A549 (cell line): Measurements from ENCODE around the gene DENND5A. TPM values are rescaled to one million over a fixed set of nuclear protein-coding genes. Genes with fewer than 3 reads are reported as not detected.
"Not testable (repeated sequence)": the region's sequence is repeated elsewhere in the genome, so short reads cannot be mapped to it uniquely, and the experiment has no call there.

Source experiments
- ATAC-seq, 2 experiments: fragments of 200-7000 bp in 1 of 2; fragments of >200 bp in 1 of 2; cut with Nextera tagmentation in 1 of 2; cut with Tn5 transposase in 1 of 2; 3 replicates each; pipeline versions ENCODE4 v1.8.0 to v1.9.1; 2018 to 2020; ENCODE audit warnings: mild to moderate bottlenecking in 1 of 2, moderate library complexity in 1 of 2
- CTCF ChIA-PET: fragments of 300-600 bp; sonication (Branson Sonifier 250); formaldehyde crosslinking; extraction: SDS; loops from one replicate; lab custom pipeline; 2021; ENCODE audit warnings: antibody characterized with exemption, inconsistent platforms; lab: Yijun Ruan, JAX
- POLR2A ChIA-PET: fragments of 350-600 bp; formaldehyde crosslinking; extraction: SDS; loops from one replicate; lab custom pipeline; 2021; ENCODE audit warnings: antibody characterized with exemption, inconsistent platforms; lab: Yijun Ruan, JAX
- DNase-seq, 2 experiments: peaks; one replicate each; pipeline versions ENCODE4 v3.0.0 to v3.0.0-alpha.2; 2011 to 2016; ENCODE audit warnings: low read depth in 1 of 2, low spot score in 1 of 2
- FAIRE-seq: peaks from 2 replicates; lab custom pipeline; 2011; peaks lifted over from hg19 to GRCh38; lab: Jason Lieb, UNC
- H3K27ac ChIP-seq, 2 experiments: fragments of >200 bp; sonication (Bioruptor Twin); formaldehyde crosslinking; 3 replicates each; pipeline ENCODE4 v1.5.1; 2016 to 2017
- H3K4me1 ChIP-seq: fragments of >200 bp; sonication (Bioruptor Twin); formaldehyde crosslinking; 3 replicates; pipeline ENCODE4 v1.6.1; 2016
- H3K4me2 ChIP-seq: fragments of >200 bp; sonication (Bioruptor Twin); formaldehyde crosslinking; 3 replicates; pipeline ENCODE4 v1.6.1; 2016
- H3K4me3 ChIP-seq: fragments of >200 bp; sonication (Bioruptor Twin); formaldehyde crosslinking; 3 replicates; pipeline ENCODE4 v1.5.1; 2016
- H3K9me3 ChIP-seq: fragments of >200 bp; sonication (Bioruptor Twin); formaldehyde crosslinking; 3 replicates; pipeline ENCODE4 v1.6.1; 2016
- CEBPB ChIP-seq, 2 experiments: fragments of >200 bp in 1 of 2; sonication (Bioruptor Twin) in 1 of 2; formaldehyde crosslinking in 1 of 2; IDR thresholded peaks; 2 replicates each; pipeline ENCODE4 v1.6.1; 2012 to 2016
- CHD4 ChIP-seq: fragments of 200-600 bp; sonication (generic); IDR thresholded peaks from 2 replicates; pipeline ENCODE4 v1.6.1; 2016; ENCODE audit warnings: antibody characterized with exemption, mild to moderate bottlenecking, borderline replicate concordance
- E2F6 ChIP-seq: IDR thresholded peaks from 2 replicates; pipeline ENCODE4 v1.6.1; 2012; ENCODE audit warnings: low read depth, borderline replicate concordance
- EHF ChIP-seq: fragments of 250-450 bp; sonication (Bioruptor Pico); IDR thresholded peaks from 2 replicates; pipeline ENCODE4 v1.5.0; 2020; ENCODE audit warnings: mild to moderate bottlenecking
- ELK1 ChIP-seq: fragments of 150-350 bp; IDR thresholded peaks from 2 replicates; pipeline ENCODE4 v1.6.1; 2014; ENCODE audit warnings: low read depth, mild to moderate bottlenecking, low read length
- FOSB ChIP-seq: fragments of 250-450 bp; sonication (Bioruptor Pico); IDR thresholded peaks from 2 replicates; pipeline ENCODE4 v1.5.0; 2020; ENCODE audit warnings: mild to moderate bottlenecking, moderate library complexity
- HOXB13 ChIP-seq: fragments of 250-450 bp; sonication (Bioruptor Pico); IDR thresholded peaks from 2 replicates; pipeline ENCODE4 v1.5.0; 2020; ENCODE audit warnings: low read depth, mild to moderate bottlenecking, moderate library complexity
- HOXB5 ChIP-seq: fragments of 250-450 bp; sonication (Bioruptor Pico); IDR thresholded peaks from 2 replicates; pipeline ENCODE4 v1.5.0; 2020; ENCODE audit warnings: mild to moderate bottlenecking, moderate library complexity
- JUNB ChIP-seq: fragments of >200 bp; sonication (Bioruptor Twin); formaldehyde crosslinking; IDR thresholded peaks from 2 replicates; pipeline ENCODE4 v1.6.1; 2016
- MAFK ChIP-seq: fragments of 450-650 bp; IDR thresholded peaks from 2 replicates; pipeline ENCODE4 v1.6.1; 2014; ENCODE audit not compliant: partially characterized antibody
- MAX ChIP-seq: IDR thresholded peaks from 2 replicates; pipeline ENCODE4 v1.6.1; 2012
- MAZ ChIP-seq: fragments of 150-350 bp; IDR thresholded peaks from 2 replicates; pipeline ENCODE4 v1.6.1; 2014; ENCODE audit warnings: antibody characterized with exemption, low read depth, low read length, borderline replicate concordance
- NFE2L2 ChIP-seq: fragments of 150-350 bp; conservative IDR thresholded peaks from 2 replicates; pipeline ENCODE4 v1.6.1; 2014; ENCODE audit warnings: low read length
- NPAS2 ChIP-seq: fragments of 250-450 bp; sonication (Bioruptor Pico); IDR thresholded peaks from 2 replicates; pipeline ENCODE4 v1.8.0; 2022; ENCODE audit warnings: mild to moderate bottlenecking, moderate library complexity, borderline replicate concordance
- PBX3 ChIP-seq: IDR thresholded peaks from 2 replicates; pipeline ENCODE4 v1.6.1; 2012
- POLR2A ChIP-seq: IDR thresholded peaks from 2 replicates; pipeline ENCODE4 v1.6.1; 2012; ENCODE audit warnings: mild to moderate bottlenecking, low read length
- RARB ChIP-seq: fragments of 250-450 bp; sonication (Bioruptor Pico); IDR thresholded peaks from 2 replicates; pipeline ENCODE4 v1.8.0; 2021; ENCODE audit warnings: mild to moderate bottlenecking, moderate library complexity
- RCOR1 ChIP-seq: fragments of 150-350 bp; IDR thresholded peaks from 2 replicates; pipeline ENCODE4 v1.6.1; 2014; ENCODE audit warnings: antibody characterized with exemption, low read length, low read depth
- SMC3 ChIP-seq: fragments of >200 bp; sonication (Bioruptor Twin); formaldehyde crosslinking; IDR thresholded peaks from 3 replicates; pipeline ENCODE4 v1.6.1; 2018; ENCODE audit warnings: inconsistent platforms
- SREBF2 ChIP-seq: fragments of 450-650 bp; IDR thresholded peaks from 2 replicates; pipeline ENCODE4 v1.6.1; 2014; ENCODE audit warnings: mild to moderate bottlenecking, moderate library complexity
- WGBS: methylation state at CpG from one replicate; pipeline ENCODE4 v1.1.6; 2017; ENCODE audit errors: missing lambda C conversion rate; 5-methylcytosine and 5-hydroxymethylcytosine counted together
- polyA plus RNA-seq, 4 experiments: library from polyadenylated mRNA; depleted of rRNA in 3 of 4; stranded (reverse); fragments of >200 nt; fragmentation: RNase III in 1 of 4; extraction: RNeasy Plus Mini Kit Qiagen cat#74134 plus additional on column Dnase treatment in 1 of 4; gene quantifications; 2 replicates in 3 of 4; 3 replicates in 1 of 4; pipeline ENCODE4 v1.2.3, GENCODE V29; 2011 to 2017

Gene DENND5A
- polyA plus RNA-seq, 2 of the 4 experiments (the other 2 are of a cell fraction) = 36.6 to 88.7 TPM

GRCh38 chr11:9225748-9226298 is 39.3 kb downstream of the DENND5A start:
- TF ChIP-seq FOSB (no peak), E2F6 (no peak), POLR2A (no peak), HOXB5 (no peak)
- 100% methylated on average over 1 of the region's 1 CpG for WGBS
- Histone ChIP-seq H3K27ac (no peak overlapping the region), H3K4me2 (no peak overlapping the region), H3K9me3 (no peaks in the 10 kb centered on the region), H3K4me1 (peaks cover 7% of the 10 kb centered on the region; the same call in 1 of the 3 replicates), H3K4me3 (no peak overlapping the region)
- no peak for DNase-seq
- POLR2A ChIA-PET = no interaction called here
- no peak for ATAC-seq
- no peak for FAIRE-seq
- CTCF ChIA-PET = no interaction called here

GRCh38 chr11:9222654-9223053 is 42.5 kb downstream of the DENND5A start:
- Histone ChIP-seq H3K4me2 (no peak overlapping the region), H3K4me3 (no peak overlapping the region), H3K4me1 (peaks cover 11% of the 10 kb centered on the region; the same call in 2 of the 3 replicates), H3K9me3 (no peaks in the 10 kb centered on the region), H3K27ac (no peak overlapping the region)
- FAIRE-seq (no peak), ATAC-seq (no peak; a peak in 1 of 6 replicates), DNase-seq (no peak)
- POLR2A ChIA-PET = no interaction called here
- WGBS = 75% methylated on average over 3 of the region's 3 CpGs
- TF ChIP-seq HOXB5 (no peak), MAFK (no peak), MAX (no peak), MAZ (no peak), RCOR1 (no peak), SREBF2 (no peak)
- CTCF ChIA-PET = no interaction called here

GRCh38 chr11:9220853-9221252 is 44.3 kb downstream of the DENND5A start:
- H3K4me1 ChIP-seq = peaks cover 11% of the 10 kb centered on the region; the same call in 2 of the 3 replicates
- ATAC-seq, H3K4me2 ChIP-seq, DNase-seq, FAIRE-seq, H3K4me3 ChIP-seq, CTCF ChIA-PET, POLR2A ChIA-PET, H3K27ac ChIP-seq, H3K9me3 ChIP-seq: not testable (repeated sequence)
- WGBS = 93% methylated on average over 9 of the region's 9 CpGs

- no peak for FAIRE-seq
- ATAC-seq = no peak; a peak in 1 of 6 replicates
Measured at GRCh38 chr11:9219572-9219971, 45.6 kb downstream of the DENND5A start.

GRCh38 chr11:9219115-9219514 is 46.0 kb downstream of the DENND5A start:
- FAIRE-seq (no peak), ATAC-seq (no peak), DNase-seq (peak in 1 of 2 experiments; percentile 18)
- Histone ChIP-seq H3K4me1 (peaks cover 23% of the 10 kb centered on the region; the same call in 2 of the 3 replicates), H3K4me2 (peak overlapping the region; percentile 15; the same call in 2 of the 3 replicates), H3K27ac (peak overlapping the region in 1 of 2 experiments; percentile 38; a peak in 1 of 6 replicates), H3K4me3 (no peak overlapping the region), H3K9me3 (no peaks in the 10 kb centered on the region)
- ChIA-PET CTCF (interaction anchor here (1.3 kb wide), 1 partner anchor 16 kb away, joined by 5 read pairs; no protein-coding TSS in a partner anchor), POLR2A (no interaction called here)
- WGBS = 82% methylated on average over 2 of the region's 2 CpGs
- TF ChIP-seq EHF (CRISPR knock-in tag) = no peak
- no peak for TF ChIP-seq NPAS2
- TF ChIP-seq RARB (CRISPR knock-in tag) = no peak
- TF ChIP-seq CEBPB (IDR thresholded peaks at IDR 0.05) = no peak
- TF ChIP-seq HOXB13 = no peak
- no peak for TF ChIP-seq SMC3
- TF ChIP-seq PBX3 = no peak
- TF ChIP-seq CHD4 = no peak
- no peak for TF ChIP-seq JUNB
- no peak for TF ChIP-seq NFE2L2

More at GRCh38 chr11:9219572-9219971, 45.6 kb downstream of the DENND5A start:
- Histone ChIP-seq H3K9me3 (no peaks in the 10 kb centered on the region), H3K4me1 (peaks cover 22% of the 10 kb centered on the region; the same call in 2 of the 3 replicates), H3K4me3 (no peak overlapping the region), H3K4me2 (peak overlapping the region; percentile 15; the same call in 2 of the 3 replicates), H3K27ac (peak overlapping the region in 1 of 2 experiments; percentile 38; a peak in 1 of 6 replicates)
- peak in 1 of 2 experiments; percentile 29 for DNase-seq
- CTCF ChIA-PET = no interaction called here
- 61% methylated on average over 2 of the region's 2 CpGs for WGBS
- POLR2A ChIA-PET = no interaction called here
- TF ChIP-seq CEBPB (IDR thresholded peaks at IDR 0.05) (0 out of 4 replicates have a peak, but pooled peaks of 1 of the 2 experiments have one; percentile 18), ELK1 (no peak)
